Epithelial cell of proximal tubule (primary cell): Measurements from ENCODE around the gene PTCD1. TPM values are rescaled to one million over a fixed set of nuclear protein-coding genes. Genes with fewer than 3 reads are reported as not detected.
"Not testable (repeated sequence)": the region's sequence is repeated elsewhere in the genome, so short reads cannot be mapped to it uniquely, and the experiment has no call there.

ENCODE experiments used
- DNase-seq: peaks from one replicate; pipeline ENCODE4 v3.0.0-alpha.2; 2011; ENCODE audit warnings: low read depth
- H3K4me3 ChIP-seq: 2 replicates; pipeline ENCODE4 v1.5.1; 2011; ENCODE audit warnings: low read depth, mild to moderate bottlenecking, low read length
- CTCF ChIP-seq: conservative IDR thresholded peaks from 2 replicates; pipeline ENCODE4 v1.5.1; 2012; ENCODE audit warnings: low read depth, mild to moderate bottlenecking, low read length
- total RNA-seq: library from RNA; depleted of rRNA; stranded (reverse); fragments of >200 nt; gene quantifications from 2 replicates; pipeline ENCODE4 v1.2.3, GENCODE V29; 2015

PTCD1 gene
- total RNA-seq, 1 donor from 2014 or later = 4.0 TPM

GRCh38 chr7:99422186-99422585 lies 16.4 kb downstream of the PTCD1 start:
- no peak overlapping the region for H3K4me3 ChIP-seq
- DNase-seq = no peak
- TF ChIP-seq CTCF = no peak

- H3K4me3 ChIP-seq = no peak overlapping the region
- DNase-seq = no peak
- no peak for TF ChIP-seq CTCF
Observed at GRCh38 chr7:99420986-99421385, 17.6 kb downstream of the PTCD1 start.

GRCh38 chr7:99420213-99420612 lies 18.4 kb downstream of the PTCD1 start:
- no peak overlapping the region for H3K4me3 ChIP-seq
- DNase-seq = no peak
- no peak for TF ChIP-seq CTCF

- DNase-seq = no peak
- no peak for TF ChIP-seq CTCF
- H3K4me3 ChIP-seq = no peak overlapping the region
Observed at GRCh38 chr7:99419323-99420021, 19.1 kb downstream of the PTCD1 start.

- no peak for TF ChIP-seq CTCF
Observed at GRCh38 chr7:99418260-99418659, 20.3 kb downstream of the PTCD1 start.

GRCh38 chr7:99415513-99416127 lies 23.0 kb downstream of the PTCD1 start:
- not testable (repeated sequence) for DNase-seq
- peak; percentile 65 for TF ChIP-seq CTCF

More at GRCh38 chr7:99418260-99418659, 20.3 kb downstream of the PTCD1 start:
- H3K4me3 ChIP-seq = no peak overlapping the region
- DNase-seq = no peak

GRCh38 chr7:99410635-99411034 lies 28.0 kb downstream of the PTCD1 start:
- H3K4me3 ChIP-seq = no peak overlapping the region
- no peak for TF ChIP-seq CTCF
- DNase-seq = no peak

More at GRCh38 chr7:99415513-99416127, 23.0 kb downstream of the PTCD1 start:
- H3K4me3 ChIP-seq = not testable (repeated sequence)
